Bronchial epithelial cell (primary cell): ENCODE data around the gene PKIB. TPM values are rescaled to one million over a fixed set of nuclear protein-coding genes. Genes with fewer than 3 reads are reported as not detected.
"Not testable (repeated sequence)": the region's sequence is repeated elsewhere in the genome, so short reads cannot be mapped to it uniquely, and the experiment has no call there.

ENCODE experiments used
- DNase-seq: peaks from one replicate; pipeline ENCODE4 v3.0.0-alpha.2; 2010; ENCODE audit warnings: low read depth
- FAIRE-seq: peaks from 2 replicates; lab custom pipeline; 2011; peaks lifted over from hg19 to GRCh38; lab: Jason Lieb, UNC
- H3K27me3 ChIP-seq: 2 replicates; pipeline ENCODE4 v1.5.1; 2011; ENCODE audit warnings: low read length; ENCODE audit not compliant: control insufficient read depth, insufficient read depth
- H3K36me3 ChIP-seq: 2 replicates; pipeline ENCODE4 v1.5.1; 2011; ENCODE audit warnings: low read length; ENCODE audit not compliant: control insufficient read depth, insufficient read depth
- H3K4me3 ChIP-seq: 2 replicates; pipeline ENCODE4 v1.5.1; 2011; ENCODE audit warnings: mild to moderate bottlenecking, low read depth, low read length, control low read depth
- total RNA-seq: library from RNA; depleted of rRNA; stranded (reverse); fragments of >200 nt; gene quantifications from 2 replicates; pipeline ENCODE4 v1.2.1, GENCODE V29; 2014
- TF ChIP-seq, protein P1 (sequence below): IDR thresholded peaks from 2 replicates; pipeline ENCODE4 v1.5.1; 2011; ENCODE audit warnings: mild to moderate bottlenecking, moderate library complexity, low read length, control low read depth, inconsistent platforms; ENCODE audit not compliant: insufficient read depth, severe bottlenecking

Gene PKIB
- total RNA-seq, 1 donor from 2014 or later: 3.9 TPM

DNA sequence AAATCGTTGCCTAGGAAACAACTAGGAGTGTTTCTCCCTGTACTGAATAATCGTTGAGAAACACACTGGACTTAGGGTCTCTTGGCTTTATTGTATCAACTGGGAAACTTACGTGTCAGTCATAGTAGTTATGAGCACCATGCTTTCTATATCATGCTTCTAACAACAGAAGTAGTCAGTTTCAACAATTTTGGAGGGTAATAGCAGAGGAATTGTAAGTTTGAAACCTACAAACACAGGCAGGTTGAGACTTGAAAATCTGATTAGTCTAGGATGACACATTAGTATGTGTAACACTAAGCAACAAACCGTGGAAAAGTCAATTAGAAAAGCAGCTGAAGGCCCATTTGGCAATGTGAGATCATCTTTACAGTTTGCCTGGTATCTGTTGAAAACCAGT is 125.4 kb downstream of the PKIB start:
- peak; percentile 100 for DNase-seq
- peak; percentile 81 for FAIRE-seq
- TF ChIP-seq, protein P1, sequence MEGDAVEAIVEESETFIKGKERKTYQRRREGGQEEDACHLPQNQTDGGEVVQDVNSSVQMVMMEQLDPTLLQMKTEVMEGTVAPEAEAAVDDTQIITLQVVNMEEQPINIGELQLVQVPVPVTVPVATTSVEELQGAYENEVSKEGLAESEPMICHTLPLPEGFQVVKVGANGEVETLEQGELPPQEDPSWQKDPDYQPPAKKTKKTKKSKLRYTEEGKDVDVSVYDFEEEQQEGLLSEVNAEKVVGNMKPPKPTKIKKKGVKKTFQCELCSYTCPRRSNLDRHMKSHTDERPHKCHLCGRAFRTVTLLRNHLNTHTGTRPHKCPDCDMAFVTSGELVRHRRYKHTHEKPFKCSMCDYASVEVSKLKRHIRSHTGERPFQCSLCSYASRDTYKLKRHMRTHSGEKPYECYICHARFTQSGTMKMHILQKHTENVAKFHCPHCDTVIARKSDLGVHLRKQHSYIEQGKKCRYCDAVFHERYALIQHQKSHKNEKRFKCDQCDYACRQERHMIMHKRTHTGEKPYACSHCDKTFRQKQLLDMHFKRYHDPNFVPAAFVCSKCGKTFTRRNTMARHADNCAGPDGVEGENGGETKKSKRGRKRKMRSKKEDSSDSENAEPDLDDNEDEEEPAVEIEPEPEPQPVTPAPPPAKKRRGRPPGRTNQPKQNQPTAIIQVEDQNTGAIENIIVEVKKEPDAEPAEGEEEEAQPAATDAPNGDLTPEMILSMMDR: no peak
- Histone ChIP-seq H3K27me3 (no peaks in the 10 kb centered on the region), H3K4me3 (no peak overlapping the region), H3K36me3 (no peaks in the 10 kb centered on the region)

- H3K4me3 ChIP-seq: no peak overlapping the region
- H3K27me3 ChIP-seq: no peaks in the 10 kb centered on the region
- peak; percentile 96 for DNase-seq
- no peak for FAIRE-seq
- TF ChIP-seq, protein P1: no peak
- H3K36me3 ChIP-seq: no peaks in the 10 kb centered on the region
Observed at GRCh38 chr6:122736163-122736562, 126.0 kb downstream of the PKIB start.

DNA sequence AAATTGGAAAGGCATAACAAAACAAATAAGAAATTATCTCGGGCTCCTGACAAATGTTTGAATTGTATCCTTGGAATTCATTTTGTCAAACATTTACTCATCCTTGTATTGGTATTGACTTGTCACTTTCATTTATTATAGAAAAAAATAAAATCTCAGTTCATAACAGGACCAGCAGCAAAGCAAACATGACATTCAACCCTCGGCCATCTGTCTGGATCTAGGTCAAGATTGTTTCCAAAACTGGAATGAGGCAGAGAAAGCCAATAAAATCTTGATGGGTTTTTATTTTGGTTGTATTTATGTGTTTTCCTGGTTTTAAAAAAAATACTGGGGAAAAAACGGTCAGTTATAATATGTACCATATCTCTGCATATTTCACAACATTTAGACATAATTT is 126.4 kb downstream of the PKIB start:
- H3K36me3 ChIP-seq: no peaks in the 10 kb centered on the region
- no peak overlapping the region for H3K4me3 ChIP-seq
- no peak for FAIRE-seq
- TF ChIP-seq, protein P1: no peak
- no peaks in the 10 kb centered on the region for H3K27me3 ChIP-seq
- DNase-seq: no peak

GRCh38 chr6:122740091-122740490 is 129.9 kb downstream of the PKIB start:
- FAIRE-seq (no peak), DNase-seq (no peak)
- TF ChIP-seq, protein P1: no peak
- Histone ChIP-seq H3K27me3 (no peaks in the 10 kb centered on the region), H3K4me3 (no peak overlapping the region), H3K36me3 (no peaks in the 10 kb centered on the region)

DNA sequence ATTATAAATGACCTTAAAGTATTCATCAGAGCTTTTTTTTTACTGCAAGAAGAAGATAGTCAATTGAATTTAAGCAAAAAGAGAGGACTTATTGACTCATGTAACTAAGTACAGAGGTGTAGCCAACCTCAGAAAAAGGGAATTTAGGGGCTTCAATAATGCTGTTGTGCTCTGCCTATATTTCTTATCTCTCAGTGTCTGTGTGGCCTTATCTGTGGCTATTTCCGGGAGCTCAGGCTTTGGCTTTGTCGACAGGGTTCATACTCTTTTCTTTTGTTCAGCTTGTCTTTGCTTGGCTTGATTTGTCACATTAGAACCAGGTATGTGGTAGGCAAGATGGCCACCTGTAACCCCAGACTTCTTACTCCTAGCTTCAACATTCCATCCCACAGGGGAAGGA is 130.7 kb downstream of the PKIB start:
- Histone ChIP-seq H3K4me3 (no peak overlapping the region), H3K27me3 (no peaks in the 10 kb centered on the region), H3K36me3 (no peaks in the 10 kb centered on the region)
- TF ChIP-seq, protein P1: no peak
- DNase-seq (no peak), FAIRE-seq (no peak)

DNA sequence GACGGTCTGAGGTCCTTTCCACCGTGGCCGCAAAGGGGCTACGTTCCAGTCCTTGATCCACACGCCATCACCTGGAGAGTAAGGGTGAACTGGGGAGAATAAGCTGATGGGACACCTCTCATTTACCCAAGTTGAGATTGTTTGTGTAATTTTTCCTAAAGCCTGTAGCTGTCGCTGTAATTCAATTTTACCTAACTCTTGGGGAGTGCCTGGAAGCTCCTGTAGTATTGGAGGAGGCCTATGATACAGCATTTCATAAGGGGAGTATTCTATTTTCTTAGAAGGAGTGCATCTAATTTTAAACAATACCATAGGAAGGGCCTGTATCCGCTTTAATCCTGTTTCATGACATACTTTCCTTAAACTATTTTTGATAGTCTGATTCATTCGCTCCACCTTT is 134.0 kb downstream of the PKIB start:
- DNase-seq, H3K36me3 ChIP-seq, H3K4me3 ChIP-seq, H3K27me3 ChIP-seq, FAIRE-seq: not testable (repeated sequence)
- TF ChIP-seq, protein P1: peak; percentile 33

DNA sequence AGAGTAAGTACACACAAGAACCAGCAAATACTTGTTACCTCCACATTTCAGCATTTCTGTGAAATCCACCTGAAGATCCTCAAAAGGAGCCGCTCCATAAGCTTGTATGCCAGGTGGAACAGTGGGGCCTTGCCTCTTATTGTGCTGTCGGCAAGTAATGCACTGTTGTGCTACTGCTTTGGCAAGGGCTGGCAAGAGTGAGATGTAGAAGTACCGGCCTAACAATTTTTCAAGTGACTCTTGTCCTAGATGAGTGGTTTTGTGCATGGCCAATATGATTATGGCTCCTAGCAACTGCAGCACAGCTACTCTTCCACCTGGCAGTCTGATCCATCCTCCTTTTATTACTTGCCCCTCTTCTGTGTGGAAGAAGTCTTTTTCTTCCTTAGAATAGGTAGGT is 134.7 kb downstream of the PKIB start:
- H3K4me3 ChIP-seq, FAIRE-seq, DNase-seq, H3K27me3 ChIP-seq, H3K36me3 ChIP-seq: not testable (repeated sequence)
